ENCODE data around the gene CYP26A1.

Gene CYP26A1

GRCh38 chr10:93115661-93116383, 42.1 kb downstream of the CYP26A1 start:
- peak; percentile 11 to 62 (median 43) for DNase-seq (ENCODE audit: low read depth in 2 of 3, low spot score in 2 of 3)

GRCh38 chr10:93121311-93121710, 47.6 kb downstream of the CYP26A1 start:
- DNase-seq (ENCODE audit: low read depth in 2 of 3, low spot score in 2 of 3) = no peak

- no peak for DNase-seq (ENCODE audit: low read depth in 2 of 3, low spot score in 2 of 3)
Measured at GRCh38 chr10:93123766-93124165, 50.1 kb downstream of the CYP26A1 start.

GRCh38 chr10:93124580-93125318, 51.1 kb downstream of the CYP26A1 start:
- DNase-seq (ENCODE audit: low read depth in 2 of 3, low spot score in 2 of 3) = no peak

- DNase-seq (ENCODE audit: low read depth in 2 of 3, low spot score in 2 of 3) = no peak
Measured at GRCh38 chr10:93125966-93126365, 52.3 kb downstream of the CYP26A1 start.

GRCh38 chr10:93126483-93127052, 52.9 kb downstream of the CYP26A1 start:
- peak in 1 of 3 experiments; percentile 7 for DNase-seq (ENCODE audit: low read depth in 2 of 3, low spot score in 2 of 3)
